KBM-7 (cell line): ENCODE measurements around the gene KCNN4.
"Not testable (repeated sequence)": the region's sequence is repeated elsewhere in the genome, so short reads cannot be mapped to it uniquely, and the experiment has no call there.

Source experiments
- DNase-seq: peaks from one replicate; pipeline ENCODE4 v3.0.0-alpha.2; 2015
- in situ Hi-C: fragments of 300-500 bp; cut with MboI; formaldehyde crosslinking; loops from 2 replicates; pipeline ENCODE4 v1.14.3; 2020; ENCODE audit warnings: low sequenced_read_pairs, low pct_unique_long_range_greater_than_20kb, mixed read lengths

The KCNN4 gene

GRCh38 chr19:43778651-43779050 is 2.1 kb downstream of the KCNN4 start:
- in situ Hi-C loops, result no loop called here
- DNase-seq, result no peak

- in situ Hi-C loops, result no loop called here
- DNase-seq, result peak; percentile 97
These were observed 3.5 kb downstream of the KCNN4 start for GRCh38 chr19:43777163-43777695.

- no peak for DNase-seq
- in situ Hi-C loops, result no loop called here
These were observed 4.5 kb downstream of the KCNN4 start for GRCh38 chr19:43776286-43776685.

- in situ Hi-C loops, result no loop called here
These were observed 5.4 kb downstream of the KCNN4 start for GRCh38 chr19:43775299-43775890.

GRCh38 chr19:43774940-43775258 is 5.9 kb downstream of the KCNN4 start:
- DNase-seq, in situ Hi-C loops: not testable (repeated sequence)

More at GRCh38 chr19:43775299-43775890, 5.4 kb downstream of the KCNN4 start:
- DNase-seq, result no peak

GRCh38 chr19:43774103-43774939 is 6.5 kb downstream of the KCNN4 start:
- in situ Hi-C loops, result no loop called here
- no peak for DNase-seq

GRCh38 chr19:43773725-43774102 is 7.1 kb downstream of the KCNN4 start:
- no peak for DNase-seq
- in situ Hi-C loops, result no loop called here

- DNase-seq, result no peak
- in situ Hi-C loops, result no loop called here
These were observed 11.5 kb downstream of the KCNN4 start for GRCh38 chr19:43769256-43769655.

- in situ Hi-C loops, result no loop called here
These were observed 12.3 kb downstream of the KCNN4 start for GRCh38 chr19:43768273-43769050.

GRCh38 chr19:43767818-43768217 is 13.0 kb downstream of the KCNN4 start:
- in situ Hi-C loops, result no loop called here
- DNase-seq, result no peak

More at GRCh38 chr19:43768273-43769050, 12.3 kb downstream of the KCNN4 start:
- DNase-seq, result no peak

GRCh38 chr19:43767316-43767715 is 13.5 kb downstream of the KCNN4 start:
- in situ Hi-C loops, result no loop called here
- DNase-seq, result no peak

GRCh38 chr19:43766755-43767043 is 14.1 kb downstream of the KCNN4 start:
- in situ Hi-C loops, result no loop called here
- DNase-seq, result no peak

GRCh38 chr19:43765109-43765876 is 15.5 kb downstream of the KCNN4 start:
- peak; percentile 71 for DNase-seq

GRCh38 chr19:43764684-43765083 is 16.1 kb downstream of the KCNN4 start:
- DNase-seq, in situ Hi-C loops: not testable (repeated sequence)

More at GRCh38 chr19:43765109-43765876, 15.5 kb downstream of the KCNN4 start:
- in situ Hi-C loops, result no loop called here

GRCh38 chr19:43763473-43763939 is 17.3 kb downstream of the KCNN4 start:
- in situ Hi-C loops, result no loop called here
- no peak for DNase-seq

GRCh38 chr19:43762814-43763213 is 18.0 kb downstream of the KCNN4 start:
- DNase-seq, result no peak
- in situ Hi-C loops, result no loop called here

GRCh38 chr19:43760941-43761340 is 19.8 kb downstream of the KCNN4 start:
- no peak for DNase-seq
- in situ Hi-C loops, result no loop called here

- in situ Hi-C loops, result no loop called here
- no peak for DNase-seq
These were observed 21.3 kb downstream of the KCNN4 start for GRCh38 chr19:43759515-43759914.

- in situ Hi-C loops, result no loop called here
These were observed 25.4 kb downstream of the KCNN4 start for GRCh38 chr19:43755256-43755801.

More at GRCh38 chr19:43755256-43755801, 25.4 kb downstream of the KCNN4 start:
- peak; percentile 77 for DNase-seq
